GM18520 (cell line): Measurements from ENCODE around the gene ANK2.
A peak's percentile ranks its signal among the peaks of the same experiment; 100 is the strongest.
"Not testable (repeated sequence)": the region's sequence is repeated elsewhere in the genome, so short reads cannot be mapped to it uniquely, and the experiment has no call there.

Experiments
- ATAC-seq: cut with Tn5 transposase; IDR thresholded peaks from one replicate; pipeline ENCODE4 v1.9.1; 2021; ENCODE audit not compliant: unreplicated experiment

The ANK2 gene

GRCh38 chr4:113050837-113051236 lies 1.4 kb downstream of the ANK2 start:
- no peak for ATAC-seq

GRCh38 chr4:113051361-113051760 lies 1.9 kb downstream of the ANK2 start:
- no peak for ATAC-seq

- ATAC-seq, result peak; percentile 88
Measured at GRCh38 chr4:113052379-113052951, 3.0 kb downstream of the ANK2 start.

GRCh38 chr4:113053883-113054282 lies 4.4 kb downstream of the ANK2 start:
- ATAC-seq, result no peak

- ATAC-seq, result no peak
Measured at GRCh38 chr4:113056318-113056717, 6.9 kb downstream of the ANK2 start.

GRCh38 chr4:113057891-113058290 lies 8.4 kb downstream of the ANK2 start:
- no peak for ATAC-seq

GRCh38 chr4:113059449-113060182 lies 10.2 kb downstream of the ANK2 start:
- no peak for ATAC-seq

- ATAC-seq, result no peak
Measured at GRCh38 chr4:113060853-113061252, 11.4 kb downstream of the ANK2 start.

GRCh38 chr4:113064244-113064643 lies 14.8 kb downstream of the ANK2 start:
- ATAC-seq, result no peak

- ATAC-seq, result no peak
Measured at GRCh38 chr4:113065629-113066028, 16.2 kb downstream of the ANK2 start.

- ATAC-seq, result not testable (repeated sequence)
Measured at GRCh38 chr4:113068771-113069170, 19.3 kb downstream of the ANK2 start.

GRCh38 chr4:113069212-113069892 lies 19.9 kb downstream of the ANK2 start:
- no peak for ATAC-seq

- no peak for ATAC-seq
Measured at GRCh38 chr4:113070755-113071154, 21.3 kb downstream of the ANK2 start.

GRCh38 chr4:113071274-113071673 lies 21.8 kb downstream of the ANK2 start:
- no peak for ATAC-seq

GRCh38 chr4:113071805-113072204 lies 22.4 kb downstream of the ANK2 start:
- no peak for ATAC-seq

- no peak for ATAC-seq
Measured at GRCh38 chr4:113073451-113074005, 24.1 kb downstream of the ANK2 start.

- no peak for ATAC-seq
Measured at GRCh38 chr4:113077575-113077974, 28.1 kb downstream of the ANK2 start.

- no peak for ATAC-seq
Measured at GRCh38 chr4:113078066-113078465, 28.6 kb downstream of the ANK2 start.

- ATAC-seq, result peak; percentile 65
Measured at GRCh38 chr4:113080050-113080449, 30.6 kb downstream of the ANK2 start.

- ATAC-seq, result no peak
Measured at GRCh38 chr4:113080624-113081023, 31.2 kb downstream of the ANK2 start.

- ATAC-seq, result no peak
Measured at GRCh38 chr4:113083346-113083745, 33.9 kb downstream of the ANK2 start.

GRCh38 chr4:113086172-113086695 lies 36.8 kb downstream of the ANK2 start:
- ATAC-seq, result no peak
